ENCODE measurements around the gene BMP8A.
A peak's percentile ranks its signal among the peaks of the same experiment; 100 is the strongest.
"Not testable (repeated sequence)": the region's sequence is repeated elsewhere in the genome, so short reads cannot be mapped to it uniquely, and the experiment has no call there.

BMP8A gene

DNA sequence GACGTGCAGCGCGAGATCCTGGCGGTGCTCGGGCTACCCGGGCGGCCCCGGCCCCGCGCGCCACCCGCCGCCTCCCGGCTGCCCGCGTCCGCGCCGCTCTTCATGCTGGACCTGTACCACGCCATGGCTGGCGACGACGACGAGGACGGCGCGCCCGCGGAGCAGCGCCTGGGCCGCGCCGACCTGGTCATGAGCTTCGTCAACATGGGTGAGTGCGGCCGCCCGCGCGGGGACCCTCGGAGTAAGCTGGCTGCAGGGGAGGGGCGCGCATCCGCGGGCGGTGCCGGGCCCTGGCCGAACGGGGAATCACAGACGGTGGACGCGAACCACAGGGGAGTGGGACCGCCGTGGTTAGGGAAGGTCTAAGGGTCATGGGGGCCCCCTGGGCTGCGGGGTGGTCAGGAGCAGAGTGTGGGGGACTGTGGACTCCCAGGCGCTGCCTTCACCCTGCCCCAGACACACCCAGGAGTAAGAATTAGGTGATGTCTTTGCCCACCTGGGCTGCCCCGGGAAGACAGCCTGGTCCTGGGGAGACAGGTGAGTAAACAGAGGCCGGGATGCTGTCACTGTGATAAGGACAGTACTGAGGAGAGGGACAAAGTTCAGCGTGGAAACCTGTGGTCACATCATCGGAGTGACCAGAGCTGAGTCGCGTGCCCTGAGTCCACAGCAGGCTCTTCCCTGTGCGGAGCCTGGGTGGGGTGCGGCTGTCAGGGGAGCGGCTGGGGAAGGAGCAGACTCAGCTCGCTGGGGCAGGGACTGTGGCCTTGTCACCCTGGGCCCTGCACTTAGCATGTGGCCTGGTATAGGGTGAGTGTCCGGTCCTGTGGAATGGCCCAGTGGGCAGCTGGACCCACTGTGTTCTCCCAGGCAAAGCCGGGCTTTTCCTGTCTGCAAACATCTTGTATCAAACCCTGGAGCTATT is 944 bp downstream of the BMP8A start:
- H3K4me3 Mint-ChIP-seq = peak overlapping the region; percentile 58
- not testable (repeated sequence) for ATAC-seq; H3K4me1 Mint-ChIP-seq; H3K27ac Mint-ChIP-seq; H3K36me3 Mint-ChIP-seq (ENCODE audit: low read depth); H3K9me3 Mint-ChIP-seq; DNase-seq
- H3K27me3 Mint-ChIP-seq = peaks cover 27% of the 10 kb centered on the region

- H3K4me1 Mint-ChIP-seq; H3K9me3 Mint-ChIP-seq; ATAC-seq; DNase-seq; H3K27ac Mint-ChIP-seq; H3K36me3 Mint-ChIP-seq (ENCODE audit: low read depth): not testable (repeated sequence)
- Mint-ChIP-seq H3K27me3 (peaks cover 27% of the 10 kb centered on the region), H3K4me3 (peak overlapping the region; percentile 58)
Observed at GRCh38 chr1:39493043-39493810, 1.8 kb downstream of the BMP8A start.

DNA sequence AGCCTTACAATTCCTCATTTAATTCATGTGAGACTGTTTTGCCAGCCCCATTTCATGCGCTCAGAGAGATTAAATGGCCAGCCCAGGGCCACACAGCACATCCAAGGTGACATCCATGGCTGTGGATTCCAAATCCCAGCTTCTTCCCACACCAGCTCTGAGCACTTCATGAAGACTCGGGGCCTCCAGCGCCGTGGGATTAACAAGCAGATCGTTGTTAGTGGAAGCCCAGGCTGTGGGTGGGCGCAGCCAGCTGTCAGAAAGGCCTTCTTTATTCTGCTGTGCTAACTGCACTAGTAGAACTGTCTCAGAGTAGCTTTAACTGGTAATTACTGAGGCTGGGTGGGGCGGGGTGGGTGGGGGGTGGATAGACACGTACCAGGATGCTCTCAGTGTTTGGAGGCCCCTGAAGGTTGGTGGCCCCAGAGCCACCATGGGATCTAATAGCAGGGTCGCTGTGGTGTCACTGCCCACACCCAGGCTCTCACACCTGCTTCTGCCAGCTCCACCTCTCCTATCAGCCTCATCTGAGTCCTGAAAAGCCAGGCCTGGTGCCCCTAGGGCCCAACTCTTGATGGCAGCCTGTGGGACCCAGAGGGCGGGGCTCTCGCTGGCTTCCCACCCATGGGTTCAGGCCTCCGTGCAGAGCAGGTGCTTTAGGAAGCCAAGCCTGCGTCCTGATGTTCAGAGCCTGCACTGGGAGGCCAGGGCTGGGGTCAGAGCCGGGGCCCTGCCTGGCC is 3.4 kb downstream of the BMP8A start:
- Mint-ChIP-seq H3K9me3 (no peaks in the 10 kb centered on the region), H3K27ac (no peak overlapping the region), H3K4me3 (no peak overlapping the region), H3K27me3 (peaks cover 27% of the 10 kb centered on the region), H3K36me3 (ENCODE audit: low read depth) (no peaks in the 10 kb centered on the region), H3K4me1 (peaks cover 3% of the 10 kb centered on the region)
- DNase-seq (no peak), ATAC-seq (no peak)

- not testable (repeated sequence) for ATAC-seq
Observed at GRCh38 chr1:39496520-39496919, 5.1 kb downstream of the BMP8A start.

DNA sequence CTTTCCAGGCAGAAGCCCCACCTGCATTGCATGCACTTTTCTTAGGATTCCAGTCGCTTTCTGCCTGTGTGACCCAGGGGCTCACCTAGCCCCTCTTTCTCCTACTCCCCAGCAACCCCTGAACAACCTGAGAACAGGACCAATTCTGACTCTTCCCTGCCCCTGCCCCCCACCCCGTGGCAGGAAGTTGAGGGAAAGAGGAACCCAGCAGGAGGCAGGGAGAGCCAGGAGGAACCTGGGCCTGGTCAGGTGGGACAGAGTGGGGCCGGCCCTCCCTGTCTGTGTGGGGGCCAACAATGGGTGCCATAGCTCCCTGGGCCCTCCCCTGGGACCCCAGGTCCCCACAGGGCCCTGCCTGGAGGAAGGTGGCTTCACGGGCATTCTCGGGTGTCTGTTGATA is 6.1 kb downstream of the BMP8A start:
- no peak for DNase-seq
- H3K4me1 Mint-ChIP-seq = no peaks in the 10 kb centered on the region
- H3K36me3 Mint-ChIP-seq (ENCODE audit: low read depth) = no peaks in the 10 kb centered on the region
- H3K4me3 Mint-ChIP-seq = no peak overlapping the region
- ATAC-seq = no peak
- no peak overlapping the region for H3K27ac Mint-ChIP-seq
- peaks cover 19% of the 10 kb centered on the region for H3K27me3 Mint-ChIP-seq
- H3K9me3 Mint-ChIP-seq = no peaks in the 10 kb centered on the region

More at GRCh38 chr1:39496520-39496919, 5.1 kb downstream of the BMP8A start:
- not testable (repeated sequence) for H3K9me3 Mint-ChIP-seq; H3K4me3 Mint-ChIP-seq; H3K27ac Mint-ChIP-seq; DNase-seq; H3K36me3 Mint-ChIP-seq (ENCODE audit: low read depth); H3K4me1 Mint-ChIP-seq
- H3K27me3 Mint-ChIP-seq = peaks cover 21% of the 10 kb centered on the region

DNA sequence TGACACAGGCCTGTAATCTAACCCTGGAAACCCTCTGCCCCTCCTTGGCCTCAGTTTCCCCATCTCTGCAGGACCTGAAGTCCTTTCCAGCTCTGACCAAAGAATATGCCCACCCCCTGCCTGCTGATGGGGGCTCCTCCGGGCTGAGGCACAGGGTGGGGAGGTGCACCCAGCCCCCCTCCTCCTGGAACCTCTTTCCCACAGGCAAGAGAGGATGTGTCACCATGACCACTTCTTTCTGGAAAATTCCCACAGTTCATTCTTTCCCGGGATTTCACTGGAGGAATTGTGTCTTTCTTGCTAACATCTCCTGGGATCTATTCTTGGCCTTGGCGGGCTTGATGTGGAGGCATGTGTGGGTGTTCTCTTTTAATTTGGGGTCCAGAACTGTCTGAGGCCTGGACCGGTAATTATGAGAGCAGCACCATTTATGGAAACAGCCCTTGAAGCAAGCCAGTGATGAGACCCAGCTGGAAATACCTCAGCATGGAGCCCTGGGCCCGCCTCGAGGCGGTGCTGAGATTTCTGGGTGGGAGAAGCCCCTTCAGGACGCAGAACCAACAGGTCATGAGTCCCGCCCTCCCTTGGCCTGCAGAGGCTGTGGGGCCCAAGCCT is 6.8 kb downstream of the BMP8A start:
- ATAC-seq; DNase-seq; H3K4me1 Mint-ChIP-seq; H3K4me3 Mint-ChIP-seq; H3K9me3 Mint-ChIP-seq; H3K27ac Mint-ChIP-seq; H3K36me3 Mint-ChIP-seq (ENCODE audit: low read depth): not testable (repeated sequence)
- peaks cover 12% of the 10 kb centered on the region for H3K27me3 Mint-ChIP-seq

- H3K27me3 Mint-ChIP-seq; H3K27ac Mint-ChIP-seq; H3K36me3 Mint-ChIP-seq (ENCODE audit: low read depth); H3K4me1 Mint-ChIP-seq; H3K4me3 Mint-ChIP-seq; H3K9me3 Mint-ChIP-seq; DNase-seq; ATAC-seq: not testable (repeated sequence)
Observed at GRCh38 chr1:39498821-39499220, 7.4 kb downstream of the BMP8A start.

DNA sequence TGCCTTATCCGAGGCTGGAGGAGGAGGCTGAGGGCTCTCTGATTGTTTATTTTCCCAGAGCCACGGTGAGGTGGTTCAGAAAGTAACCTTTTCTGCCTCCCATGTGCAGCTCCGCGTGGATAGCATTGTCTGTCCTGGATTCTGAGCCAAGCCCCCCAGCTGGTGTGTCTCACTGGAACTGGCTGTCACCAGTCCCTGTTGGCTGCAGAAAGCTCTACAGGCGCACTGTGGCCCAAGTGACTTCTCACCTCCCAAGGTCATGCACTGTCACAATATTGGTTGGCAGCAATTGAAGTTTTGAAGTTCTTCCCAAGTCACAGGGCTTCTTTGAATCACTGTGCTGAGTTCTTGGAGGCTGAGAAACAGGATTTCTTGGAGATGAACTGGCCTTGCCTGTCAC is 8.2 kb downstream of the BMP8A start:
- Mint-ChIP-seq H3K4me3 (no peak overlapping the region), H3K27me3 (no peaks in the 10 kb centered on the region), H3K27ac (no peak overlapping the region), H3K36me3 (ENCODE audit: low read depth) (no peaks in the 10 kb centered on the region), H3K9me3 (no peaks in the 10 kb centered on the region), H3K4me1 (no peaks in the 10 kb centered on the region)
- DNase-seq (no peak), ATAC-seq (no peak)

- Mint-ChIP-seq H3K36me3 (ENCODE audit: low read depth) (no peaks in the 10 kb centered on the region), H3K27ac (no peak overlapping the region), H3K4me3 (no peak overlapping the region), H3K4me1 (no peaks in the 10 kb centered on the region), H3K27me3 (no peaks in the 10 kb centered on the region), H3K9me3 (no peaks in the 10 kb centered on the region)
- ATAC-seq (no peak), DNase-seq (no peak)
Observed at GRCh38 chr1:39500862-39501389, 9.5 kb downstream of the BMP8A start.

DNA sequence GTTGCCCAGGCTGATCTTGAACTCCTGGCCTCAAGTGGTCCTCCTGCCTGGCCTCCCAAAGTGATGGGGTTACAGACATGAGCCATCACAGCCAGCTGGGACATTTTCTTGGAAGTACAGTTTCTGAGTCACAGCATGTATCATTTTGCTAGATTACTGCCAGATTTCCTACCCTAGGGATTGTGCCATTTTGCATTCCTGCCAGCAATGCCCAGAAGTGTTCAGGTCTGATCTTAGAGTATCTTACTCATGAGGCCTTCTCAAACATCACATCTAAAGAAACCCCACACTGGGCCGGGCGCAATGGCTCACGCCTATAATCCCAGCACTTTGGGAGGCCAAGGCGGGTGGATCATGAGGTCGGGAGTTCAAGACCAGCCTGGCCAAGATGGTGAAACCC is 10.2 kb downstream of the BMP8A start:
- no peak for DNase-seq
- no peaks in the 10 kb centered on the region for H3K27me3 Mint-ChIP-seq

GRCh38 chr1:39504436-39504835 is 13.0 kb downstream of the BMP8A start:
- not testable (repeated sequence) for ATAC-seq; H3K36me3 Mint-ChIP-seq (ENCODE audit: low read depth); H3K4me3 Mint-ChIP-seq; H3K4me1 Mint-ChIP-seq; H3K27me3 Mint-ChIP-seq; DNase-seq; H3K27ac Mint-ChIP-seq; H3K9me3 Mint-ChIP-seq

More for the DNA sequence above, 10.2 kb downstream of the BMP8A start:
- H3K27ac Mint-ChIP-seq = no peak overlapping the region
- no peaks in the 10 kb centered on the region for H3K36me3 Mint-ChIP-seq (ENCODE audit: low read depth)
- ATAC-seq = no peak
- H3K9me3 Mint-ChIP-seq = no peaks in the 10 kb centered on the region
- H3K4me1 Mint-ChIP-seq = no peaks in the 10 kb centered on the region
- H3K4me3 Mint-ChIP-seq = no peak overlapping the region

GRCh38 chr1:39505289-39505688 is 13.9 kb downstream of the BMP8A start:
- ATAC-seq = no peak

GRCh38 chr1:39507230-39507928 is 15.9 kb downstream of the BMP8A start:
- Mint-ChIP-seq H3K9me3 (no peaks in the 10 kb centered on the region), H3K4me1 (peaks cover 17% of the 10 kb centered on the region), H3K27me3 (no peaks in the 10 kb centered on the region), H3K4me3 (no peak overlapping the region), H3K36me3 (ENCODE audit: low read depth) (no peaks in the 10 kb centered on the region), H3K27ac (no peak overlapping the region)
- no peak for ATAC-seq
- no peak for DNase-seq

More at GRCh38 chr1:39505289-39505688, 13.9 kb downstream of the BMP8A start:
- no peaks in the 10 kb centered on the region for H3K36me3 Mint-ChIP-seq (ENCODE audit: low read depth)
- H3K27ac Mint-ChIP-seq = no peak overlapping the region
- no peak for DNase-seq
- no peaks in the 10 kb centered on the region for H3K27me3 Mint-ChIP-seq
- no peaks in the 10 kb centered on the region for H3K9me3 Mint-ChIP-seq
- H3K4me3 Mint-ChIP-seq = no peak overlapping the region
- H3K4me1 Mint-ChIP-seq = peaks cover 14% of the 10 kb centered on the region
